Omental fat pad (tissue), 4 donors: Measurements from ENCODE around the gene RANBP17. TPM values are rescaled to one million over a fixed set of nuclear protein-coding genes. Genes with fewer than 3 reads are reported as not detected.

Experiments
- ATAC-seq: fragments of 150-250 bp; one replicate; pipeline ENCODE4 v1.9.1; 2016; ENCODE audit warnings: mild to moderate bottlenecking, moderate library complexity; ENCODE audit not compliant: low FRiP score
- DNase-seq: peaks from one replicate; pipeline ENCODE4 v3.0.0-alpha.2; 2019; ENCODE audit warnings: low spot score
- total RNA-seq, 4 donors: library from RNA; depleted of rRNA; stranded (reverse); fragments of >200 nt; gene quantifications; one replicate each; pipeline ENCODE4 v1.1.0, GENCODE V29; 2016
- TF ChIP-seq, protein P1 (sequence below), 3 donors: fragments of 450-650 bp; IDR thresholded peaks; one replicate each; pipeline ENCODE4 v1.5.1; 2016 to 2017; ENCODE audit warnings: antibody characterized with exemption in 3 of 3, mild to moderate bottlenecking in 3 of 3, moderate library complexity in 2 of 3

Gene RANBP17
- total RNA-seq, 4 donors from 2014 or later: 0.93 to 10.7 (median 3.8) TPM

DNA sequence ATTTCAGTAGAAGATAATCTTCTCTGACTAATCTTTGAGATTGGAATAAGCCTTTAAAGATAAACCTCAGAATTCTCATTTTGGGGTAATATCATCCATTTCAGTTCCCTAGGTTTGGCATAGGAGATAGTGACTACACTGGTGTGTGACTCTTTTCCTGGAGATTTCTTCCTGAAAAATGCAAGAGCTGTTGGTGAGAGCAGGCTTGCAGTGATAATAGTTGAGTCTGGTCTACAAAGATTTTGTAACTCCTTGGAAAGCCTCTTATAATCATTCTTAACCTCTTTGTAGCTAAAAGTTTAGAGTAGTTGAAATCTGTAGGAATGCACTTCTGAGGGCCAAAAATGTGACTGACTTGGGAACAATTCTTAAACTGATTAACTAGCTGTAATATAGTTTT, 23.4 kb downstream of the RANBP17 start:
- ATAC-seq (no peak), DNase-seq (no peak)
- TF ChIP-seq, protein P1, sequence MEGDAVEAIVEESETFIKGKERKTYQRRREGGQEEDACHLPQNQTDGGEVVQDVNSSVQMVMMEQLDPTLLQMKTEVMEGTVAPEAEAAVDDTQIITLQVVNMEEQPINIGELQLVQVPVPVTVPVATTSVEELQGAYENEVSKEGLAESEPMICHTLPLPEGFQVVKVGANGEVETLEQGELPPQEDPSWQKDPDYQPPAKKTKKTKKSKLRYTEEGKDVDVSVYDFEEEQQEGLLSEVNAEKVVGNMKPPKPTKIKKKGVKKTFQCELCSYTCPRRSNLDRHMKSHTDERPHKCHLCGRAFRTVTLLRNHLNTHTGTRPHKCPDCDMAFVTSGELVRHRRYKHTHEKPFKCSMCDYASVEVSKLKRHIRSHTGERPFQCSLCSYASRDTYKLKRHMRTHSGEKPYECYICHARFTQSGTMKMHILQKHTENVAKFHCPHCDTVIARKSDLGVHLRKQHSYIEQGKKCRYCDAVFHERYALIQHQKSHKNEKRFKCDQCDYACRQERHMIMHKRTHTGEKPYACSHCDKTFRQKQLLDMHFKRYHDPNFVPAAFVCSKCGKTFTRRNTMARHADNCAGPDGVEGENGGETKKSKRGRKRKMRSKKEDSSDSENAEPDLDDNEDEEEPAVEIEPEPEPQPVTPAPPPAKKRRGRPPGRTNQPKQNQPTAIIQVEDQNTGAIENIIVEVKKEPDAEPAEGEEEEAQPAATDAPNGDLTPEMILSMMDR (IDR thresholded peaks at IDR 0.05): no peak

DNA sequence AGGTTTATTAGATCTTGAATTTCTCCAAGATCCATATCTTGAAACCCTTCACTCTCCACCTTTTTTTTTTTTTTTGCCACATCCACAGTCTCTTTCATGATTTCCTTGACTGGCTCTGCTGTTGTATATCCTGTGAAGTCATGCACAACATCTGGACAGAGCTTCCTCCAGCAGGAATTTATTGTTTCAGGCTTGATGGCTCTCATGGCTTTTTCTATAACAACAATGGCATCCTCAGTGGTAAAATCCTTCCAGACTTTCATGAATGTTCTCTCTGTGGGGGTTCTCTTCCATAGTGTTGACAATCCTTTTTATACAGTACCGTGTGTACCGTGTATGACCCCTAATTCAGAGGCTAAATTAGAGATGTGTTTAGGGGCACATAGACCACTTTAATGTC, 24.0 kb downstream of the RANBP17 start:
- ATAC-seq: no peak
- DNase-seq: no peak
- TF ChIP-seq, protein P1 (IDR thresholded peaks at IDR 0.05): no peak

GRCh38 chr5:170886210-170886894, 24.5 kb downstream of the RANBP17 start:
- TF ChIP-seq, protein P1 (IDR thresholded peaks at IDR 0.05): no peak
- ATAC-seq (no peak), DNase-seq (no peak)

DNA sequence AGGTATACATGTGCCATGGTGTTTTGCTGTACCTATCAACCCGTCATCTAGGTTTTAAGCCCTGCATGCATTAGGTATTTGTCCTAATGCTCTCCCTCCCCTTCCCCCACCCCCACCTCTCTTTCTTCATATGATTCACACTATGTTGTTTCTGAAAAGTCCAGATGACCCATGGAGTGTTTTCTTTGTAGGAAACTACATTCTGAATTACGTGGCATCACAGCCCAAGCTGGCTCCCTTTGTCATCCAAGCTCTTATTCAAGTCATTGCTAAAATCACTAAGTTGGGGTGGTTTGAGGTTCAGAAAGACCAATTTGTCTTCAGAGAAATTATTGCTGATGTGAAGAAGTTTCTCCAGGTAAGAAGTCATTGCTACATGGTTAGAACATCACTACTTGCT, 30.4 kb downstream of the RANBP17 start:
- TF ChIP-seq, protein P1 (IDR thresholded peaks at IDR 0.05): no peak
- ATAC-seq (no peak), DNase-seq (no peak)

- no peak for ATAC-seq
- no peak for DNase-seq
- TF ChIP-seq, protein P1 (IDR thresholded peaks at IDR 0.05): no peak
Observed at GRCh38 chr5:170894665-170895064, 32.8 kb downstream of the RANBP17 start.

DNA sequence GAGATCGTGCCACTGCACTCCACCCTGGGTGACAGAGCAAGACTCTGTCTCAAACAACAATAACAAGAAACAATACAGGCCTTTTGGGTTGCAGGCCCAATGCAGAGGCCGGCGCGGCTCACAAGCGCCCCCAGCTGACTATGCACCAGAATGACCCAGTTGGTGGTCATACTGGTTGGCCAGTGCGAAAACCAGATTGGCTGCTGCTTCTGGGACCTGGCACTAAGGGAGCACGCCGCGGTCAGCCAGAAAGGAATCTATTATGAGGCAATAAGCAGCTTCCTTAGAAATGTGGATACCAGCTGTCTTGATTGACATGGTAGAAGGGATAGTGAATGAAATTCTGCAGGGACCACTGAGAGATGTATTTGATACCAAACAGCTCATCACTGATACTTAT, 35.0 kb downstream of the RANBP17 start:
- ATAC-seq: no peak
- TF ChIP-seq, protein P1 (IDR thresholded peaks at IDR 0.05): no peak
- no peak for DNase-seq

- DNase-seq: no peak
- ATAC-seq: no peak
- TF ChIP-seq, protein P1 (IDR thresholded peaks at IDR 0.05): no peak
Observed at GRCh38 chr5:170903075-170903474, 41.3 kb downstream of the RANBP17 start.
